HG02943 (cell line): ENCODE data around the gene TTBK1.

Source experiments
- ATAC-seq: cut with Tn5 transposase; IDR thresholded peaks from one replicate; pipeline ENCODE4 v1.9.1; 2021; ENCODE audit warnings: mild to moderate bottlenecking, low read depth, moderate library complexity; ENCODE audit not compliant: unreplicated experiment

TTBK1 gene

DNA sequence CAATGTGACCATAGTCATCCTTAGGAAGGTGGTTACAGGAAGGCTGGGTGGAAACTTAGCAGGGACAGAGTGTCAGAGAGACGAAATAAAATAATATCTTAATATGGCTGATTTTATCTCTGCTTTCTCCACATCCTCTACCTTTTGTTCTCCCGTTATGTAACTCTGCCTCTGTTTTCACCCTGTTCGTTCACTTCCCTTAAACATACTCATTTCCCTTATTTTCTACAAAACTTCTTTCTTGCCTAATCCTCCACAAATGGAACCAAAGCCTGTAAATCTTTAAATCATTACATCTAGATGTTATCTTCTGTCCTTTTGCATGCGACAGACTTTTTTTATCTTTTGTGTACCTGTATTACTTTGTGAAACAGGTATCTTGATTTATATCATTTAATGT lies 88.6 kb downstream of the TTBK1 start:
- no peak for ATAC-seq

DNA sequence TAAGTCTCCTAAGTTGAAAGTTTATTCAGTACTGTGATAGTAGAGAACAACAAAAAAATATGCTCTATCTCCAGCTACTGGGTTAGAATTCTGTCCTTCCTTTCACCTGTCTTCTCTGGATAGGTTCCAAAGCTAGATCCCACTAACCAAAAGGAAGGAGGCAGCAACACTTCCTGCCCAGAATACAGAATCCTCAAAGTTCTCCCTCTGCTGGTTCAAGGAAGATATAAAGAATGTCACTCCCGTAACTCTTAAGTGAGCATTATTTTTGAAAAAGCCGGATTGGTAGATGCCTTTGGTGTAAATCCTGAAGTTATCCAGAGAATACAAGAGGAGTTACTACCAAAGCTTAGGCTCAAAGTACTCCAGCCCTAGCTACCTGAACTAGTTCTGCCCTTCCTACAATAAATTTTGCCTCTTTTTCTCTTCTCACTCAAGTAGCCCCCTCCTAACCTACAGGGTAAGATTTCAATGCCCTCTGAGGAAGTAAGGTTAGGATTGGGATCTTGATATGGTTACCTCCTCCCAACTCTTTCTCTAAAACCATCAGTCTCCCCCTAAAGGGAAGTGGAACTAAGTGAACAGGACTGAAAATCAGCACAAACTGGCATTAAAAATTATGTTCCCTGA lies 91.3 kb downstream of the TTBK1 start:
- no peak for ATAC-seq

DNA sequence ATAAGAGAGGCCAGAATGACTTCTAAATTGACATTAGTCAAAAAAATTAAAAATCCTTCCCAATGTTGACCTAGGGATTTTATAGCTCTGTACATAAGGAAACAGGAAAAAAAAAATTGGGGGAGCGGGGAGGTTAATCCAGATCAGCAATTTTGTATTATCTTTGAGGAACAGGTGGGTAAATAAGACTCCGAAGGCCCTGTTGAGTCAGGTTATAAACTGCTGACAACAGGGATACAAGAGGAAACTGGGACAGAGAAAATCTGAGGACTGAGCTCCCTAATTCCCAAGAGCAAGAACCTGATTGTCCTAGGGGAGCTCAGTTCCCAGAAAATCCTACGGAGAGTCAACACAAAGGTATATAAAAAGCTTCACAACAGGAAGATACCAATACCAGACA lies 92.2 kb downstream of the TTBK1 start:
- ATAC-seq = no peak

DNA sequence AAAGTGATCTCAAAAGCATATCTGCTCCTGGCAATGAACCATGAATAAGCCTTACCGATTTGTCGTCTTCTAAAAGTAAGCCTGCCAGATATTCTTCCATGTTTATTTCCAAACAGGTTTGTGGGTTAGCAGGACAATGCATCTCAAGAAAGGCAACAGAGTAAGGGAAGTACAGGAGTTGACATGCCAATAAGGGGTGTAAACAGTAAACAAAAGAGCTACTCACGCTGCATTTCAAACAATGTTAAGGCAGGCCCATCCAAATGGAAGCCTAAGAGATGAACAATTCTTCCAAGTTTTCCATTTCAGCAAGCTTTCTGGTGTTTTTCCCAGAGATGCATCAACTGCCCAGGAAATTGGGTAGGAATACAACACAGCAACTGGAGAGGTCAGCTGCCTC lies 93.1 kb downstream of the TTBK1 start:
- ATAC-seq = no peak
